Calu3 (cell line): Measurements from ENCODE around the gene DMAC2L. TPM values are rescaled to one million over a fixed set of nuclear protein-coding genes. Genes with fewer than 3 reads are reported as not detected.

Experiments used
- Bru-seq: library from RNA; stranded (reverse); fragments of 400-500 nt; gene quantifications from one replicate; lab custom pipeline; 2021; lab: Mats Ljungman, UMichigan
- BruChase-seq, 2 experiments: library from RNA; stranded (reverse); fragments of 400-500 nt; gene quantifications; one replicate each; lab custom pipeline; 2021; lab: Mats Ljungman, UMichigan
- BruUV-seq: library from RNA; stranded (reverse); fragments of 400-500 nt; replicated peaks from 2 replicates; lab custom pipeline; 2021; lab: Mats Ljungman, UMichigan
- CTCF ChIA-PET: fragments of 300-600 bp; sonication (Branson Sonifier 250); formaldehyde crosslinking; loops from one replicate; lab custom pipeline; 2022; ENCODE audit warnings: antibody characterized with exemption; lab: Charles Lee
- DNase-seq: peaks from one replicate; pipeline ENCODE4 v3.0.0; 2022
- H3K27ac Mint-ChIP-seq: one replicate; pipeline ENCODE4 v1.8.0; 2022; ENCODE audit warnings: mixed read lengths; ENCODE audit not compliant: unreplicated experiment
- H3K27me3 Mint-ChIP-seq: one replicate; pipeline ENCODE4 v1.8.0; 2022; ENCODE audit warnings: mixed read lengths; ENCODE audit not compliant: unreplicated experiment
- H3K36me3 Mint-ChIP-seq: one replicate; pipeline ENCODE4 v1.8.0; 2022; ENCODE audit warnings: mild to moderate bottlenecking, moderate library complexity, mixed read lengths; ENCODE audit not compliant: insufficient read depth, unreplicated experiment
- H3K4me1 Mint-ChIP-seq: one replicate; pipeline ENCODE4 v1.8.0; 2022; ENCODE audit warnings: mild to moderate bottlenecking, low read depth, mixed read lengths; ENCODE audit not compliant: unreplicated experiment
- H3K4me3 Mint-ChIP-seq: one replicate; pipeline ENCODE4 v1.8.0; 2022; ENCODE audit warnings: mild to moderate bottlenecking, low read depth, moderate library complexity, mixed read lengths; ENCODE audit not compliant: unreplicated experiment
- H3K9me3 Mint-ChIP-seq: one replicate; pipeline ENCODE4 v1.8.0; 2022; ENCODE audit warnings: low read depth, mixed read lengths; ENCODE audit not compliant: unreplicated experiment
- CTCF ChIP-seq: fragments of 200-600 bp; IDR thresholded peaks from one replicate; pipeline ENCODE4 v1.8.0; 2022; ENCODE audit warnings: antibody characterized with exemption; ENCODE audit not compliant: unreplicated experiment
- intact Hi-C: fragments of 100-400 bp; cut with micrococcal nuclease; formaldehyde crosslinking; loops from one replicate; pipeline ENCODE4 v1.10.0; 2022; ENCODE audit not compliant: unreplicated experiment
- long read RNA-seq: library from polyadenylated mRNA; stranded (forward); transcript quantifications from one replicate; pipeline ENCODE4 v2.0.0, GENCODE V29; 2022
- total RNA-seq: library from RNA; stranded (reverse); gene quantifications from 2 replicates; pipeline ENCODE4 v1.2.3, GENCODE V29; 2022

DMAC2L gene
- 21.2 and 22.1 TPM in 2 replicates for total RNA-seq
- Bru-seq, nascent RNA = percentile 86 among the genes with signal in this experiment
- percentile 77 among the genes with signal in this experiment for BruChase-seq, experiment 1, labeled RNA remaining after a 6-hour chase
- BruChase-seq, experiment 2, labeled RNA remaining after a 2-hour chase = percentile 81 among the genes with signal in this experiment
- long read RNA-seq, partial matches to known transcripts = 3 of 19 reads
- long read RNA-seq, other reads (novel, unspliced or antisense) = 10 of 19 reads

GRCh38 chr14:50311972-50312733 lies at the start of gene DMAC2L, which contains the start of gene L2HGDH:
Gene DMAC2L, plus strand, starts transcription at chr14:50312324. Its CDS starts 9,164 bp downstream, at chr14:50321488.
Gene L2HGDH, minus strand, starts transcription at chr14:50312229. Its CDS starts 79 bp downstream, at chr14:50312150.
- no TSS peak for BruUV-seq
- H3K27me3 Mint-ChIP-seq = no peaks in the 10 kb centered on the region
- peak within 1 kb of the TSS; percentile 89 for H3K27ac Mint-ChIP-seq
- TF ChIP-seq CTCF = peak; percentile 46
- no peaks in the 10 kb centered on the region for H3K9me3 Mint-ChIP-seq
- H3K4me3 Mint-ChIP-seq = peak within 1 kb of the TSS; percentile 95
- CTCF ChIA-PET = interaction anchor here (0.6 to 1.3 kb wide), 3 partner anchors 53 to 547 kb away, joined by 3 read pairs; no protein-coding TSS in a partner anchor
- DNase-seq = peak; percentile 95
- intact Hi-C loops = no loop called here
- peaks cover 6% of the 10 kb centered on the region for H3K4me1 Mint-ChIP-seq
- peaks cover 26% of the 10 kb centered on the region for H3K36me3 Mint-ChIP-seq

GRCh38 chr14:50262865-50263264 lies 49.3 kb upstream of the DMAC2L start:
- CTCF ChIA-PET = no interaction called here
- no peaks in the 10 kb centered on the region for H3K27me3 Mint-ChIP-seq
- H3K36me3 Mint-ChIP-seq = no peaks in the 10 kb centered on the region
- no peaks in the 10 kb centered on the region for H3K4me1 Mint-ChIP-seq
- no peak overlapping the region for H3K4me3 Mint-ChIP-seq
- no TSS peak for BruUV-seq
- H3K27ac Mint-ChIP-seq = no peak overlapping the region
- no peak for DNase-seq
- TF ChIP-seq CTCF = no peak
- intact Hi-C loops = no loop called here
- no peaks in the 10 kb centered on the region for H3K9me3 Mint-ChIP-seq

GRCh38 chr14:50263321-50263720 lies 48.8 kb upstream of the DMAC2L start:
- Mint-ChIP-seq H3K27ac (no peak overlapping the region), H3K4me3 (no peak overlapping the region), H3K4me1 (no peaks in the 10 kb centered on the region), H3K27me3 (no peaks in the 10 kb centered on the region), H3K36me3 (no peaks in the 10 kb centered on the region), H3K9me3 (no peaks in the 10 kb centered on the region)
- DNase-seq = no peak
- TF ChIP-seq CTCF = no peak
- CTCF ChIA-PET = no interaction called here
- BruUV-seq = no TSS peak
- intact Hi-C loops = no loop called here

GRCh38 chr14:50265029-50265428 lies 47.1 kb upstream of the DMAC2L start:
- no peak for DNase-seq
- no peaks in the 10 kb centered on the region for H3K27me3 Mint-ChIP-seq
- no peaks in the 10 kb centered on the region for H3K9me3 Mint-ChIP-seq
- CTCF ChIA-PET = interaction anchor here (0.6 kb wide), 1 partner anchor 70 kb away, joined by 4 read pairs; no protein-coding TSS in a partner anchor
- no peak overlapping the region for H3K4me3 Mint-ChIP-seq
- no peak for TF ChIP-seq CTCF
- no peak overlapping the region for H3K27ac Mint-ChIP-seq
- no TSS peak for BruUV-seq
- no peaks in the 10 kb centered on the region for H3K4me1 Mint-ChIP-seq
- no peaks in the 10 kb centered on the region for H3K36me3 Mint-ChIP-seq
- intact Hi-C loops = no loop called here
